GM23248 (cell line): ENCODE data around the gene ENOX1.

Source experiments
- EZH2 ChIP-seq: fragments of 200-600 bp; sonication (generic); IDR thresholded peaks from 2 replicates; pipeline ENCODE4 v1.6.1; 2018; ENCODE audit warnings: antibody characterized with exemption, mild to moderate bottlenecking; ENCODE audit not compliant: insufficient read depth, poor library complexity, severe bottlenecking
- EZH2phosphoT487 ChIP-seq: fragments of 200-600 bp; sonication (generic); IDR thresholded peaks from 2 replicates; pipeline ENCODE4 v1.6.1; 2018; ENCODE audit warnings: antibody characterized with exemption, moderate library complexity, mild to moderate bottlenecking, low read depth; ENCODE audit not compliant: insufficient read depth

- TF ChIP-seq EZH2 (no peak), EZH2phosphoT487 (no peak)
Observed at GRCh38 chr13:43528992-43529391, 257.8 kb downstream of the ENOX1 start.
